Smooth muscle cell of the brain vasculature (primary cell): ENCODE data around the gene PSD4.
"Not testable (repeated sequence)": the region's sequence is repeated elsewhere in the genome, so short reads cannot be mapped to it uniquely, and the experiment has no call there.

Source experiments
- DNase-seq: peaks from one replicate; pipeline ENCODE4 v3.0.0-alpha.2; 2012; ENCODE audit warnings: low read depth, low spot score

The PSD4 gene

DNA sequence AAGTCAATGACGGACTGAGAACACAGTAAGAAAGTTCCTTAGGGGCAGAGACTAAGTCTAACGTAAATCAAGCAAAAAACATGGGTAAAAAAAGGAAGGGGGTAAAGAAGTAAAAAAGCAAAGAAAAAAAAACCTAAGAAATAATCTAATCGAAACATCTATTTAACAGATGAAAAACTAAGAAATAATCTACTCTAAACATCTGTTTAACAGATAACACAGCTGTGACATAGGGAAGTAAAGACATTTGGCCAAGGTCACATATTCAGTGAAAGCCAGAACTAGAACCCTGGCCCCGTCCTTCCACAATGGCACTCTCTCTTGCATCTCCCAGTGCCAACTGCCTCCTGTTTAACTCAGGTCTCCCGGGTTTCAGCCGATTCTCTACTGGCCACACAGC is 48.1 kb downstream of the PSD4 start:
- DNase-seq, result no peak

- DNase-seq, result no peak
Measured at GRCh38 chr2:113223813-113224212, 50.0 kb downstream of the PSD4 start.

- DNase-seq, result no peak
Measured at GRCh38 chr2:113224647-113225236, 51.0 kb downstream of the PSD4 start.

DNA sequence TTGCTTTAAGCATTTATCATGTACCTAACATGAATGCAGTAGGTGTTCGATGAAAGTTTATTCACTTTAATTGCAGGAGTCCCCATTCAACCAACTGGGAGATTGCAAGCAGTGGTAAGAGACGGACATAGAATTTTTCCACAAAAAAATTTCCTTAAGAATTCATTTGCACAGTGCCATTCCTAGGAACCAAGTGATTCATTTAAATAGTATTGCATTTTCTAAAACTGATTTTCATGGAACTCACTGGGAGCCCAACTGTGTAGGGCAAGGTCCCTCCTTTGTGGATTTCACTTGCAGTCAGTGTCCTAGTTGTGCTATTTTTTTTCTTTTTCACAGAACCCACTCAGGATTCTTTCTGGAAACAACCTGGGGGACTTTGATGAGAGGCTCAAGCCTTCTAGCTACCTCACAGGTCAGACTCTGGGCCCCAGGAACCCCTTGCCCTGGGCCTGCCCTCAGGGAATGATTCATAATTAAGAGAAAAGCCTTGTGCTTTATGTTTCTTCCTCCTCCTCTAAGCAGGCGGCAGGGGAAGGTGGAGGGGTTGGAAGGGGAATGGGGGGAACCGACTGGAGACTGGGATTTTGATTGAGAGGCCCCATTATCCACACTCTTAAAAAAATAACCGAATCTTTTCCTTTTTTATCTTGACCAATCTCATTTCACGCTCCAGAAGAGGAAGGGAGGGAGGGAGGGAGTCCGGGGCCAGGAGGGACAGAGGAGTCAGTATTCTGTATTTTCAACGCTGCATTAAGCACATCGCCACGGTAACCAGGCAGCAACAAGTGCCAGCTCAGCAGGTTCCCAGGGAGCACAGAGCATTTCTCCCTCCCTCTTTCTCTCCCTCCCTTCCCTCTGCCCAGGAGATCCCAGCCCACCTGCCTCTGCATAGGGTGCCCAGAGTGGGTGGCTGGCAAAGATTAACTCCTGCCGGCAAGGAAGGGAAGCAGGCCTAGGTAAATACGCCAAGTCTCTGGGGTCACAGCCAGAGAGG is 51.8 kb downstream of the PSD4 start:
- no peak for DNase-seq

- no peak for DNase-seq
Measured at GRCh38 chr2:113226462-113226861, 52.7 kb downstream of the PSD4 start.

GRCh38 chr2:113227290-113227689 is 53.5 kb downstream of the PSD4 start:
- DNase-seq, result no peak

DNA sequence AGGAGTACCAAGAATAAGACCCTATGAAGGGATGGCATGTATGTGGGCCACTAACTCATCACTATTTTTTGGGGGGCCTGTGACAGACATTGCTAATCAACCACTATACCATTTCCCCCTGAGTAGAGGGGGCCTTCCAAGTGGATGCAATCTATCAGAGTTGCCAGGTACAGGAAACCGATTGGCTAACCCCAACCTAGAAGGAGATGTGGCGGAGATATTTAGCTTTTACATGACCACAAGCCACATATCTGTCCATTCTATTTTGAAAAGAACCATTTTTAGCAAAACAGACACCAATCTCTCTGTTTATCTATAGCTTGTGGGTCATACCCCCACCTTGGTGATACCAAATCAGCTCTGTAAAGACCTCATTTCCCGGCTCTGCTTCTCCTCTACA is 53.9 kb downstream of the PSD4 start:
- DNase-seq, result no peak

DNA sequence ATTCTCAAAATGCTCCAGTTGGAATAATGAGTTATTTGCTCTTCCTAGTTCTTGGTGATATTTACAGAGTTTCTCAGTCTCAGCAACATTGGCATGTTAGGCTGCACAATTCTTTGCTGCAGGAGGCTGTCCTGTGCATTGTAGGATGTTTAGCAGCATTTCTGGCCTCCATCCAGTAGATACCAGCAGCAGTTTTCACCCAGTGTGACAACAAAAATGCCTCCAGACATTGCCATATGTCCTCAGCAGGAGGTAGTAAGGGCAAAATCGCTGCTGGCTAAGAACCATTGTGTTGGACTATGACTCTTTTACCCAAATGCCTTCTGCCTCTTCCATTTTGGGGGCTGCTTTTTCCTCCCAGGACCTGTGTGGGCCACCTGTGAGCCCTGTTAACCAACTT is 54.6 kb downstream of the PSD4 start:
- no peak for DNase-seq

DNA sequence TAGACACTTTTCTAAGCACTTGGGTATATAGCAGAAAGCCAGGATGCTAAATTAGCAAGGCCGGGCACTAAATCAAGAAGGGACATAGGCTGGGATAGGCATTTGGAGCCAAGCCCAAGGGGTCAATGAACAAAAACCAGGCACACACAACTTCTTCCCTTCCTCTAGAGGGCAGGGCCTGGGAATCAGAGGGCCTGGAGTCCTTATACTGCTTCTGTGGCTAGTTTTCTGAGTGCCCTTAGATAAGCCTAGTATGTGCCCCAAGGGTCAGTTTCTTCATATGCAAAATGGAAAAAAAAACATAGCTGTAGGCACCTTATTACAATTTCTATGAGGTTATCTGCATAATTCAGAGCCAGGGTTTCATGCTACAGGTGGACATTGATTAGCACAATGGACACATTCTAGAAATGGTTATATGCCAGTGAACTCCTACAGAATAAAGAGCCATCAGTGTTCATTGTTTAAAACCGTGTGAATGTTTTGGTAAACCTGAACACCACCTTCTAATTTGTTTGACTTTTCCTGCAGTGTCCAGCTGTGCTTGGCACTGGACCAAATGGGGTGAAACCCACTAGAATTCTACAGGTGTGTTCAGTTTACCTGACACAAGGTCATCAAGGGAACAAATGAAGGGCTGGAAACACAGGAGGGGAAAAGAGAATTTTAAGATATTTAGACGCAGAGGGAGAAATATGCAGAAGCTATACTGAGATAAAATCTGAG is 55.4 kb downstream of the PSD4 start:
- no peak for DNase-seq

GRCh38 chr2:113229795-113230194 is 56.0 kb downstream of the PSD4 start:
- DNase-seq, result no peak

- DNase-seq, result no peak
Measured at GRCh38 chr2:113230531-113230930, 56.8 kb downstream of the PSD4 start.

DNA sequence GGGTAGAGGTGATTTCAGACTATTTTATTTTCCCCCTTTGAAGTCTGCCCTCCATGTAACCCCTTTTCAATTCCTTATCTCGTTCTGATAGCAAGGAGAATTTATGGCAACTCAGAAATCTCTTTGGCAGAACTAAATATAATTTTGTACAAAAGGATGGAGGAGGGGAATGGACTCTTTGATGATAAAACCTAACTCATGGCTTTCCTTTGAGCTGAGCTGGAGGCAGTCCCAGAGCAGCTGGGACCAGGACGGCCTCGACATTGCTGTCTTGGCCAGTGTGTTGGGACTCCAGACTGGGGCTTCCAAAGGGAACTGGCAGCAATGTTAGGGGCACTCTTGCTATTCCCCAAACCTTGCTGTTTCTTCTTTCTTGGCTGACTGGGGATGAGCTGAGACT is 57.3 kb downstream of the PSD4 start:
- DNase-seq, result no peak

- no peak for DNase-seq
Measured at GRCh38 chr2:113232123-113232522, 58.4 kb downstream of the PSD4 start.

DNA sequence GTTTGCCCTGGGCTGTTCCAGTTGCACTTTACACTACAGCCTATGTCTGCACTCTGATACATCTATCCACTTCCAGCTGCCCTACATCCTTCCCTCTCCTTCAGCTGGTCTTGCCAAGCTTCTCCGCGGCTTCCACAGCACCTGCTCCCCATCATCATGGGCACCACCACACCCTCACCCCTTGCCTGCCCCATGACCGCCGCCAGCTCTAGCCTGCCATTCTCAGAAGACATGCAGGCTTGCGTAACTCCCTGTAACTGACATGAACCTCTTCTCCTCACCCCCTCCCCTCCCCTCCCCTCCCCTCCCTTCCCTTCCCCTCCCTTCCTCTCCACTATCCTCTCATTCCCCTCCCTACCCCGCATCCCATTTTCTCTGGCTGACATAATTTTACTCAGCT is 59.0 kb downstream of the PSD4 start:
- no peak for DNase-seq

GRCh38 chr2:113233593-113234550 is 60.1 kb downstream of the PSD4 start:
- no peak for DNase-seq

- no peak for DNase-seq
Measured at GRCh38 chr2:113234721-113235346, 61.1 kb downstream of the PSD4 start.

GRCh38 chr2:113235347-113236226 is 61.8 kb downstream of the PSD4 start:
- DNase-seq, result not testable (repeated sequence)

- DNase-seq, result no peak
Measured at GRCh38 chr2:113236367-113237159, 62.8 kb downstream of the PSD4 start.

DNA sequence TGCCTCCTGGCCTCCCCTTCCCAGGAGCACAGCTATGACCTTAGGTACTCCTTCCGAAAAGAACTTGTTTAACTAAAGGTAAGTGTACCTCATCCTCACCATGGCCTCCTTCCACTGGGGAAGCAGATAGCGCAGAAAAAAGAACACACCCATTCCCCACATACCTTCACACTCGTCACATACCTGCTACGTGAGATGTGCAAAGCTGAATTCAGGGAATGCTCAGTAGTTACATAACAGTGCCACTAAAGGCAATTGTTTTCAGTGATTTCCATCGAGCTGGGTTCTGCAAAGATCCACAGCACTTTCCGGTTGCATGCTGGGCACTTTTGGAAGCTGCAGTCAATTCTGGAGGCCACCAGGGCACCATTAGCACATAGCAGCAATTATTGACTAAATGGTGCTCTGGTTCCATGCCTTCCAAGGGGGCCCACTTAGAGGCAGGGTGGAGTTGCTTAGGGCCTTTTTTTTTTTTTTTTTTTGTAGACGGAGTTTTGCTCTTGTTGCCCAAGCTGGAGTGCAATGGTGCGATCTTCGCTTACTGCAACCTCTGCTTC is 63.9 kb downstream of the PSD4 start:
- DNase-seq, result no peak
